ENCODE data around the gene DENR.
"Not testable (repeated sequence)": the region's sequence is repeated elsewhere in the genome, so short reads cannot be mapped to it uniquely, and the experiment has no call there.

DENR gene

GRCh38 chr12:122743895-122744525 is 8.6 kb upstream of the DENR start:
- H3K36me3 ChIP-seq (ENCODE audit: control insufficient read depth, insufficient read depth, low read length) = no peaks in the 10 kb centered on the region
- H3K27ac ChIP-seq (ENCODE audit: low read depth, low read length, severe bottlenecking) = no peak overlapping the region
- WGBS, 2 experiments (ENCODE audit: insufficient coverage in 2 of 2) = 92 to 96% methylated on average over 4 of the region's 7 CpGs
- no peaks in the 10 kb centered on the region for H3K4me1 ChIP-seq (ENCODE audit: control insufficient read depth, insufficient read depth, low read length, poor library complexity, severe bottlenecking)
- H3K9me3 ChIP-seq (ENCODE audit: control insufficient read depth, low read length) = no peaks in the 10 kb centered on the region
- no peak overlapping the region for H3K4me3 ChIP-seq (ENCODE audit: extremely low read depth, insufficient read depth, low read length, poor library complexity, severe bottlenecking)

GRCh38 chr12:122747224-122748135 is 5.1 kb upstream of the DENR start:
- Histone ChIP-seq H3K9me3 (ENCODE audit: control insufficient read depth, low read length) (no peaks in the 10 kb centered on the region), H3K27ac (ENCODE audit: low read depth, low read length, severe bottlenecking) (no peak overlapping the region), H3K4me3 (ENCODE audit: extremely low read depth, insufficient read depth, low read length, poor library complexity, severe bottlenecking) (no peak overlapping the region), H3K4me1 (ENCODE audit: control insufficient read depth, insufficient read depth, low read length, poor library complexity, severe bottlenecking) (no peaks in the 10 kb centered on the region), H3K36me3 (ENCODE audit: control insufficient read depth, insufficient read depth, low read length) (no peaks in the 10 kb centered on the region)
- WGBS, 2 experiments (ENCODE audit: insufficient coverage in 2 of 2) = 92 to 94% methylated on average over 3 to 4 of the region's 9 CpGs

- 90 to 97% methylated on average over 3 of the region's 6 CpGs for WGBS, 2 experiments (ENCODE audit: insufficient coverage in 2 of 2)
- H3K9me3 ChIP-seq (ENCODE audit: control insufficient read depth, low read length) = no peaks in the 10 kb centered on the region
- H3K4me1 ChIP-seq (ENCODE audit: control insufficient read depth, insufficient read depth, low read length, poor library complexity, severe bottlenecking) = peaks cover 11% of the 10 kb centered on the region
- peaks cover 11% of the 10 kb centered on the region for H3K36me3 ChIP-seq (ENCODE audit: control insufficient read depth, insufficient read depth, low read length)
- H3K4me3 ChIP-seq (ENCODE audit: extremely low read depth, insufficient read depth, low read length, poor library complexity, severe bottlenecking) = no peak overlapping the region
- no peak overlapping the region for H3K27ac ChIP-seq (ENCODE audit: low read depth, low read length, severe bottlenecking)
Measured at GRCh38 chr12:122749569-122750332, 2.9 kb upstream of the DENR start.

GRCh38 chr12:122750781-122751515 is 1.7 kb upstream of the DENR start:
- H3K27ac ChIP-seq (ENCODE audit: low read depth, low read length, severe bottlenecking) = not testable (repeated sequence)
- 43 to 52% methylated on average over 10 to 13 of the region's 17 CpGs for WGBS, 2 experiments (ENCODE audit: insufficient coverage in 2 of 2)

GRCh38 chr12:122753319-122753650 is 661 bp downstream of the DENR start:
- Histone ChIP-seq H3K36me3 (ENCODE audit: control insufficient read depth, insufficient read depth, low read length) (peaks cover 46% of the 10 kb centered on the region), H3K9me3 (ENCODE audit: control insufficient read depth, low read length) (no peaks in the 10 kb centered on the region), H3K4me3 (ENCODE audit: extremely low read depth, insufficient read depth, low read length, poor library complexity, severe bottlenecking) (peak overlapping the region; percentile 94), H3K27ac (ENCODE audit: low read depth, low read length, severe bottlenecking) (peak overlapping the region; percentile 86), H3K4me1 (ENCODE audit: control insufficient read depth, insufficient read depth, low read length, poor library complexity, severe bottlenecking) (peaks cover 11% of the 10 kb centered on the region)
- 0% methylated on average over 4 of the region's 5 CpGs; no CpG with 5 or more reads in 1 of the 2 experiments for WGBS, 2 experiments (ENCODE audit: insufficient coverage in 2 of 2)

More at GRCh38 chr12:122750781-122751515, 1.7 kb upstream of the DENR start:
- not testable (repeated sequence) for H3K4me3 ChIP-seq (ENCODE audit: extremely low read depth, insufficient read depth, low read length, poor library complexity, severe bottlenecking); H3K9me3 ChIP-seq (ENCODE audit: control insufficient read depth, low read length)
- peaks cover 11% of the 10 kb centered on the region for H3K4me1 ChIP-seq (ENCODE audit: control insufficient read depth, insufficient read depth, low read length, poor library complexity, severe bottlenecking)
- H3K36me3 ChIP-seq (ENCODE audit: control insufficient read depth, insufficient read depth, low read length) = peaks cover 23% of the 10 kb centered on the region

- 92 to 100% methylated on average over 1 of the region's 1 CpG for WGBS, 2 experiments (ENCODE audit: insufficient coverage in 2 of 2)
- Histone ChIP-seq H3K4me1 (ENCODE audit: control insufficient read depth, insufficient read depth, low read length, poor library complexity, severe bottlenecking) (peaks cover 11% of the 10 kb centered on the region), H3K9me3 (ENCODE audit: control insufficient read depth, low read length) (no peaks in the 10 kb centered on the region), H3K4me3 (ENCODE audit: extremely low read depth, insufficient read depth, low read length, poor library complexity, severe bottlenecking) (no peak overlapping the region), H3K27ac (ENCODE audit: low read depth, low read length, severe bottlenecking) (no peak overlapping the region), H3K36me3 (ENCODE audit: control insufficient read depth, insufficient read depth, low read length) (peaks cover 61% of the 10 kb centered on the region)
Measured at GRCh38 chr12:122754790-122755189, 2.2 kb downstream of the DENR start.

GRCh38 chr12:122757568-122757967 is 4.9 kb downstream of the DENR start:
- H3K27ac ChIP-seq (ENCODE audit: low read depth, low read length, severe bottlenecking) = no peak overlapping the region
- H3K4me1 ChIP-seq (ENCODE audit: control insufficient read depth, insufficient read depth, low read length, poor library complexity, severe bottlenecking) = peaks cover 11% of the 10 kb centered on the region
- H3K9me3 ChIP-seq (ENCODE audit: control insufficient read depth, low read length) = no peaks in the 10 kb centered on the region
- H3K4me3 ChIP-seq (ENCODE audit: extremely low read depth, insufficient read depth, low read length, poor library complexity, severe bottlenecking) = no peak overlapping the region
- WGBS, 2 experiments (ENCODE audit: insufficient coverage in 2 of 2) = 63 to 100% methylated on average over 1 of the region's 1 CpG
- peaks cover 86% of the 10 kb centered on the region for H3K36me3 ChIP-seq (ENCODE audit: control insufficient read depth, insufficient read depth, low read length)

- no peaks in the 10 kb centered on the region for H3K36me3 ChIP-seq (ENCODE audit: control insufficient read depth, insufficient read depth, low read length)
- WGBS, 2 experiments (ENCODE audit: insufficient coverage in 2 of 2) = 88 to 95% methylated on average over 3 to 6 of the region's 7 CpGs
- no peaks in the 10 kb centered on the region for H3K9me3 ChIP-seq (ENCODE audit: control insufficient read depth, low read length)
Measured at GRCh38 chr12:122785503-122785902, 32.9 kb downstream of the DENR start.

GRCh38 chr12:122788387-122788786 is 35.8 kb downstream of the DENR start:
- no peaks in the 10 kb centered on the region for H3K36me3 ChIP-seq (ENCODE audit: control insufficient read depth, insufficient read depth, low read length)
- H3K27ac ChIP-seq (ENCODE audit: low read depth, low read length, severe bottlenecking) = no peak overlapping the region
- H3K4me1 ChIP-seq (ENCODE audit: control insufficient read depth, insufficient read depth, low read length, poor library complexity, severe bottlenecking) = peaks cover 7% of the 10 kb centered on the region
- no peak overlapping the region for H3K4me3 ChIP-seq (ENCODE audit: extremely low read depth, insufficient read depth, low read length, poor library complexity, severe bottlenecking)
- no peaks in the 10 kb centered on the region for H3K9me3 ChIP-seq (ENCODE audit: control insufficient read depth, low read length)
- 100% methylated on average over 1 to 2 of the region's 4 CpGs for WGBS, 2 experiments (ENCODE audit: insufficient coverage in 2 of 2)

More at GRCh38 chr12:122785503-122785902, 32.9 kb downstream of the DENR start:
- H3K27ac ChIP-seq (ENCODE audit: low read depth, low read length, severe bottlenecking) = no peak overlapping the region
- H3K4me1 ChIP-seq (ENCODE audit: control insufficient read depth, insufficient read depth, low read length, poor library complexity, severe bottlenecking) = peaks cover 3% of the 10 kb centered on the region
- H3K4me3 ChIP-seq (ENCODE audit: extremely low read depth, insufficient read depth, low read length, poor library complexity, severe bottlenecking) = no peak overlapping the region

GRCh38 chr12:122789637-122790036 is 37.0 kb downstream of the DENR start:
- Histone ChIP-seq H3K27ac (ENCODE audit: low read depth, low read length, severe bottlenecking) (no peak overlapping the region), H3K4me1 (ENCODE audit: control insufficient read depth, insufficient read depth, low read length, poor library complexity, severe bottlenecking) (peaks cover 7% of the 10 kb centered on the region), H3K4me3 (ENCODE audit: extremely low read depth, insufficient read depth, low read length, poor library complexity, severe bottlenecking) (no peak overlapping the region), H3K9me3 (ENCODE audit: control insufficient read depth, low read length) (no peaks in the 10 kb centered on the region), H3K36me3 (ENCODE audit: control insufficient read depth, insufficient read depth, low read length) (no peaks in the 10 kb centered on the region)
- WGBS, 2 experiments (ENCODE audit: insufficient coverage in 2 of 2) = 85 to 95% methylated on average over 3 of the region's 5 CpGs
